Panc1 (cell line): ENCODE results near the gene C21orf91. TPM values are rescaled to one million over a fixed set of nuclear protein-coding genes. Genes with fewer than 3 reads are reported as not detected.

ENCODE experiments used
- ATAC-seq: fragments of 200-7000 bp; cut with Tn5 transposase; 2 replicates; pipeline ENCODE4 v1.9.1; 2020; ENCODE audit warnings: mild to moderate bottlenecking, moderate library complexity
- BruUV-seq: library from RNA; stranded (reverse); fragments of 400-500 nt; replicated peaks from 2 replicates; lab custom pipeline; 2021; lab: Mats Ljungman, UMichigan
- CTCF ChIA-PET: fragments of 300-600 bp; sonication (Branson Sonifier 250); formaldehyde crosslinking; loops from one replicate; lab custom pipeline; 2022; ENCODE audit warnings: antibody characterized with exemption; lab: Charles Lee
- POLR2A ChIA-PET: fragments of 300-600 bp; sonication (Branson Sonifier 250); formaldehyde crosslinking; loops from one replicate; lab custom pipeline; 2022; ENCODE audit warnings: antibody characterized with exemption; lab: Charles Lee
- DNase-seq: peaks from one replicate; pipeline ENCODE4 v3.0.0-alpha.2; 2010; ENCODE audit warnings: low read depth, low spot score
- H3K27ac ChIP-seq: 2 replicates; pipeline ENCODE4 v1.5.1; 2011; ENCODE audit warnings: mild to moderate bottlenecking, low read length, inconsistent platforms
- H3K27me3 ChIP-seq: fragments of 200-500 bp; sonication (Bioruptor generic); 2 replicates; pipeline ENCODE4 v1.6.0; 2014; ENCODE audit warnings: low read length, inconsistent platforms; ENCODE audit not compliant: control insufficient read depth, insufficient read depth
- H3K36me3 ChIP-seq: fragments of 200-500 bp; sonication (Bioruptor generic); 2 replicates; pipeline ENCODE4 v1.5.1; 2014; ENCODE audit warnings: inconsistent platforms, mild to moderate bottlenecking, low read length, moderate library complexity; ENCODE audit not compliant: control insufficient read depth, insufficient read depth
- H3K4me1 ChIP-seq: 2 replicates; pipeline ENCODE4 v1.5.1; 2011; ENCODE audit warnings: inconsistent platforms, mild to moderate bottlenecking, low read length, moderate library complexity; ENCODE audit not compliant: control insufficient read depth, insufficient read depth
- H3K4me3 ChIP-seq, 2 experiments: 2 replicates each; pipeline ENCODE4 v1.5.1; 2011 to 2012; ENCODE audit warnings: low read depth in 2 of 2, low read length in 2 of 2, mild to moderate bottlenecking in 2 of 2, inconsistent platforms in 1 of 2, moderate library complexity in 1 of 2
- H3K9me3 ChIP-seq: fragments of 200-500 bp; sonication (Bioruptor generic); 2 replicates; pipeline ENCODE4 v1.5.1; 2014; ENCODE audit warnings: low read depth, mild to moderate bottlenecking, inconsistent platforms, low read length, moderate library complexity; ENCODE audit not compliant: control insufficient read depth, insufficient read depth
- POLR2AphosphoS5 ChIP-seq: IDR thresholded peaks from 2 replicates; pipeline ENCODE4 v1.6.1; 2012; ENCODE audit warnings: mild to moderate bottlenecking, low read depth, low read length, moderate library complexity
- SIN3A ChIP-seq: IDR thresholded peaks from 2 replicates; pipeline ENCODE4 v1.6.1; 2012; ENCODE audit warnings: low read depth, mild to moderate bottlenecking, low read length, moderate library complexity, borderline replicate concordance; ENCODE audit not compliant: insufficient read depth
- TCF7L2 ChIP-seq: IDR thresholded peaks from 2 replicates; pipeline ENCODE4 v1.6.1; 2011; ENCODE audit warnings: mild to moderate bottlenecking, low read depth, low read length, inconsistent platforms
- in situ Hi-C: cut with HindIII; loops from 2 replicates; pipeline ENCODE4 v1.10.0; 2016; ENCODE audit warnings: low sequenced_read_pairs, low pct_unique_long_range_greater_than_20kb
- intact Hi-C: fragments of 100-400 bp; cut with micrococcal nuclease; formaldehyde crosslinking; loops from one replicate; pipeline ENCODE4 v1.10.0; 2022; ENCODE audit not compliant: unreplicated experiment
- total RNA-seq: library from RNA; stranded (reverse); gene quantifications from one replicate; pipeline ENCODE4 v1.2.1, GENCODE V29; 2021; ENCODE audit not compliant: unreplicated experiment
- TF ChIP-seq, protein P1 (sequence below), 2 experiments: IDR thresholded peaks; 2 replicates each; pipeline ENCODE4 v1.6.1; 2011 to 2012; ENCODE audit warnings: low read depth in 2 of 2, control low read depth in 1 of 2, low read length in 1 of 2, mild to moderate bottlenecking in 1 of 2, moderate library complexity in 1 of 2; ENCODE audit not compliant: insufficient read depth in 1 of 2
- TF ChIP-seq, protein P2 (sequence below): fragments of 450-650 bp; IDR thresholded peaks from 2 replicates; pipeline ENCODE4 v1.5.1; 2017; ENCODE audit warnings: mild to moderate bottlenecking

The C21orf91 gene
- total RNA-seq, 1 experiment from 2014 or later = 13.3 TPM

DNA sequence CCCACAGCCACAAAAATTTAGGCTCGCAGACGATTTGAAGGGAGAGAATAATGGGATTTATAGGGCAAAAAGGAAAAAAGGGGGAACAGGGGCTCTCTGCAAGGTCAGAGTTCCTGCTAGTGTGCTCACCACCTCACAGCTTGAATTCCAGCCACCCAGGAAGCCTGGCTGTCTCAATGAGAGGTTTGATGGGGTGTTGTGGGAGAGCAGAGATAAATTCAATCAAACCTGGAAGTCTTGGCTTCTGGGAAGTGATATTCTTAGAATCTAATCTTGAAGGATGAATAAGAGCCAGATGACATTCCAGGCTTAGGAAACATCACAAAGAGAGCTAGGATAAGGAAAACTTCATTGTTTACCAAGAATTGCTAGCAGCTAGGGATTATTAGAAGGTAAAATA lies 47.4 kb upstream of the C21orf91 start:
- ChIA-PET CTCF (no interaction called here), POLR2A (no interaction called here)
- intact Hi-C loops = no loop called here
- Histone ChIP-seq H3K4me1 (no peaks in the 10 kb centered on the region), H3K27ac (no peak overlapping the region), H3K9me3 (no peaks in the 10 kb centered on the region), H3K27me3 (no peaks in the 10 kb centered on the region), H3K4me3 (no peak overlapping the region), H3K36me3 (no peaks in the 10 kb centered on the region)
- TF ChIP-seq TCF7L2 (no peak), POLR2AphosphoS5 (no peak), SIN3A (no peak)
- TF ChIP-seq, protein P1, sequence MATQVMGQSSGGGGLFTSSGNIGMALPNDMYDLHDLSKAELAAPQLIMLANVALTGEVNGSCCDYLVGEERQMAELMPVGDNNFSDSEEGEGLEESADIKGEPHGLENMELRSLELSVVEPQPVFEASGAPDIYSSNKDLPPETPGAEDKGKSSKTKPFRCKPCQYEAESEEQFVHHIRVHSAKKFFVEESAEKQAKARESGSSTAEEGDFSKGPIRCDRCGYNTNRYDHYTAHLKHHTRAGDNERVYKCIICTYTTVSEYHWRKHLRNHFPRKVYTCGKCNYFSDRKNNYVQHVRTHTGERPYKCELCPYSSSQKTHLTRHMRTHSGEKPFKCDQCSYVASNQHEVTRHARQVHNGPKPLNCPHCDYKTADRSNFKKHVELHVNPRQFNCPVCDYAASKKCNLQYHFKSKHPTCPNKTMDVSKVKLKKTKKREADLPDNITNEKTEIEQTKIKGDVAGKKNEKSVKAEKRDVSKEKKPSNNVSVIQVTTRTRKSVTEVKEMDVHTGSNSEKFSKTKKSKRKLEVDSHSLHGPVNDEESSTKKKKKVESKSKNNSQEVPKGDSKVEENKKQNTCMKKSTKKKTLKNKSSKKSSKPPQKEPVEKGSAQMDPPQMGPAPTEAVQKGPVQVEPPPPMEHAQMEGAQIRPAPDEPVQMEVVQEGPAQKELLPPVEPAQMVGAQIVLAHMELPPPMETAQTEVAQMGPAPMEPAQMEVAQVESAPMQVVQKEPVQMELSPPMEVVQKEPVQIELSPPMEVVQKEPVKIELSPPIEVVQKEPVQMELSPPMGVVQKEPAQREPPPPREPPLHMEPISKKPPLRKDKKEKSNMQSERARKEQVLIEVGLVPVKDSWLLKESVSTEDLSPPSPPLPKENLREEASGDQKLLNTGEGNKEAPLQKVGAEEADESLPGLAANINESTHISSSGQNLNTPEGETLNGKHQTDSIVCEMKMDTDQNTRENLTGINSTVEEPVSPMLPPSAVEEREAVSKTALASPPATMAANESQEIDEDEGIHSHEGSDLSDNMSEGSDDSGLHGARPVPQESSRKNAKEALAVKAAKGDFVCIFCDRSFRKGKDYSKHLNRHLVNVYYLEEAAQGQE (IDR thresholded peaks at IDR 0.05; ENCODE audit: insufficient read depth in 1 of 2, low read depth in 2 of 2, low read length in 1 of 2) = no peak
- TF ChIP-seq, protein P2, sequence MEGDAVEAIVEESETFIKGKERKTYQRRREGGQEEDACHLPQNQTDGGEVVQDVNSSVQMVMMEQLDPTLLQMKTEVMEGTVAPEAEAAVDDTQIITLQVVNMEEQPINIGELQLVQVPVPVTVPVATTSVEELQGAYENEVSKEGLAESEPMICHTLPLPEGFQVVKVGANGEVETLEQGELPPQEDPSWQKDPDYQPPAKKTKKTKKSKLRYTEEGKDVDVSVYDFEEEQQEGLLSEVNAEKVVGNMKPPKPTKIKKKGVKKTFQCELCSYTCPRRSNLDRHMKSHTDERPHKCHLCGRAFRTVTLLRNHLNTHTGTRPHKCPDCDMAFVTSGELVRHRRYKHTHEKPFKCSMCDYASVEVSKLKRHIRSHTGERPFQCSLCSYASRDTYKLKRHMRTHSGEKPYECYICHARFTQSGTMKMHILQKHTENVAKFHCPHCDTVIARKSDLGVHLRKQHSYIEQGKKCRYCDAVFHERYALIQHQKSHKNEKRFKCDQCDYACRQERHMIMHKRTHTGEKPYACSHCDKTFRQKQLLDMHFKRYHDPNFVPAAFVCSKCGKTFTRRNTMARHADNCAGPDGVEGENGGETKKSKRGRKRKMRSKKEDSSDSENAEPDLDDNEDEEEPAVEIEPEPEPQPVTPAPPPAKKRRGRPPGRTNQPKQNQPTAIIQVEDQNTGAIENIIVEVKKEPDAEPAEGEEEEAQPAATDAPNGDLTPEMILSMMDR = no peak
- BruUV-seq = no TSS peak
- in situ Hi-C loops = no loop called here
- ATAC-seq = no peak
- no peak for DNase-seq

DNA sequence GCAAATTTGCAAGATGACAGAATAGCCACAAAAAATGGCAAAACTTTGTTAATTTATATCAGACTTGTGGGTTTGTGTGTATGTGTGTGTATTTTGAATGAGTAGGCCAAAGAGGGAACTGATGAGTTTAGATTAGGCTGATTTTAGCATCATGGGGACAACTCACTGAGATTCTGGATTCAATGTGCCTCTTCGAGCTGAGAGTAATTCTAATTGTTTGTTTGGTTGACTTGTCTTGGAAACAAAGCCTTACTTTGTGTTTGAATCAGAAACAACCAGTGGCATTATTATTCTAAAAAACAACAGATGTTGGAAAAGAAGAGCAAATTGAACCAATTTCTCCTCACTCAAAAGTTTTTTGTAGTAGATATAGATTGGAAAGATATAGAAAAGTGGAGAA lies 40.5 kb upstream of the C21orf91 start:
- ChIA-PET POLR2A (no interaction called here), CTCF (no interaction called here)
- intact Hi-C loops (no loop called here), in situ Hi-C loops (no loop called here)
- no peak overlapping the region for H3K4me3 ChIP-seq
- TF ChIP-seq TCF7L2 (no peak), POLR2AphosphoS5 (no peak)
- TF ChIP-seq, protein P2 = no peak
- DNase-seq (no peak), ATAC-seq (no peak)
- no TSS peak for BruUV-seq
- H3K9me3 ChIP-seq = no peaks in the 10 kb centered on the region
- H3K27ac ChIP-seq = no peak overlapping the region
- H3K27me3 ChIP-seq = no peaks in the 10 kb centered on the region
- no peaks in the 10 kb centered on the region for H3K4me1 ChIP-seq
- no peaks in the 10 kb centered on the region for H3K36me3 ChIP-seq
